ENCODE data around the gene USP46.

USP46 gene

GRCh38 chr4:52659001-52659721 is at the start of gene USP46:
Gene USP46 (minus strand): TSS chr4:52659301. CDS start chr4:52659150, 151 bp downstream.
- in situ Hi-C loops (cut with HindIII; ENCODE audit: low pct_ligation_motif_present, low pct_unique_long_range_greater_than_20kb, low sequenced_read_pairs), result no loop called here
- peak; percentile 65 for DNase-seq

- DNase-seq, result no peak
- in situ Hi-C loops (cut with HindIII; ENCODE audit: low pct_ligation_motif_present, low pct_unique_long_range_greater_than_20kb, low sequenced_read_pairs), result no loop called here
These were observed 45.6 kb upstream of the USP46 start for GRCh38 chr4:52704661-52705060.

- DNase-seq, result no peak
- in situ Hi-C loops (cut with HindIII; ENCODE audit: low pct_ligation_motif_present, low pct_unique_long_range_greater_than_20kb, low sequenced_read_pairs), result no loop called here
These were observed 45.0 kb upstream of the USP46 start for GRCh38 chr4:52704133-52704532.

- in situ Hi-C loops (cut with HindIII; ENCODE audit: low pct_ligation_motif_present, low pct_unique_long_range_greater_than_20kb, low sequenced_read_pairs), result no loop called here
These were observed 42.1 kb upstream of the USP46 start for GRCh38 chr4:52701207-52701606.

GRCh38 chr4:52694936-52695335 is 35.8 kb upstream of the USP46 start:
- DNase-seq, result no peak

More at GRCh38 chr4:52701207-52701606, 42.1 kb upstream of the USP46 start:
- DNase-seq, result no peak

GRCh38 chr4:52693492-52693891 is 34.4 kb upstream of the USP46 start:
- in situ Hi-C loops (cut with HindIII; ENCODE audit: low pct_ligation_motif_present, low pct_unique_long_range_greater_than_20kb, low sequenced_read_pairs), result no loop called here
- no peak for DNase-seq

More at GRCh38 chr4:52694936-52695335, 35.8 kb upstream of the USP46 start:
- in situ Hi-C loops (cut with HindIII; ENCODE audit: low pct_ligation_motif_present, low pct_unique_long_range_greater_than_20kb, low sequenced_read_pairs), result no loop called here

GRCh38 chr4:52689096-52689495 is 30.0 kb upstream of the USP46 start:
- no peak for DNase-seq
- in situ Hi-C loops (cut with HindIII; ENCODE audit: low pct_ligation_motif_present, low pct_unique_long_range_greater_than_20kb, low sequenced_read_pairs), result no loop called here

- in situ Hi-C loops (cut with HindIII; ENCODE audit: low pct_ligation_motif_present, low pct_unique_long_range_greater_than_20kb, low sequenced_read_pairs), result no loop called here
- DNase-seq, result no peak
These were observed 28.6 kb upstream of the USP46 start for GRCh38 chr4:52687696-52688095.

GRCh38 chr4:52685316-52685715 is 26.2 kb upstream of the USP46 start:
- no peak for DNase-seq
- in situ Hi-C loops (cut with HindIII; ENCODE audit: low pct_ligation_motif_present, low pct_unique_long_range_greater_than_20kb, low sequenced_read_pairs), result no loop called here

- DNase-seq, result no peak
- in situ Hi-C loops (cut with HindIII; ENCODE audit: low pct_ligation_motif_present, low pct_unique_long_range_greater_than_20kb, low sequenced_read_pairs), result no loop called here
These were observed 25.8 kb upstream of the USP46 start for GRCh38 chr4:52684896-52685295.

- in situ Hi-C loops (cut with HindIII; ENCODE audit: low pct_ligation_motif_present, low pct_unique_long_range_greater_than_20kb, low sequenced_read_pairs), result no loop called here
These were observed 21.3 kb upstream of the USP46 start for GRCh38 chr4:52680381-52680780.

GRCh38 chr4:52676536-52676935 is 17.4 kb upstream of the USP46 start:
- in situ Hi-C loops (cut with HindIII; ENCODE audit: low pct_ligation_motif_present, low pct_unique_long_range_greater_than_20kb, low sequenced_read_pairs), result no loop called here
- DNase-seq, result no peak

More at GRCh38 chr4:52680381-52680780, 21.3 kb upstream of the USP46 start:
- no peak for DNase-seq

GRCh38 chr4:52675111-52675510 is 16.0 kb upstream of the USP46 start:
- no peak for DNase-seq
- in situ Hi-C loops (cut with HindIII; ENCODE audit: low pct_ligation_motif_present, low pct_unique_long_range_greater_than_20kb, low sequenced_read_pairs), result no loop called here

GRCh38 chr4:52670739-52671138 is 11.6 kb upstream of the USP46 start:
- no peak for DNase-seq
- in situ Hi-C loops (cut with HindIII; ENCODE audit: low pct_ligation_motif_present, low pct_unique_long_range_greater_than_20kb, low sequenced_read_pairs), result no loop called here

GRCh38 chr4:52670121-52670520 is 11.0 kb upstream of the USP46 start:
- no peak for DNase-seq
- in situ Hi-C loops (cut with HindIII; ENCODE audit: low pct_ligation_motif_present, low pct_unique_long_range_greater_than_20kb, low sequenced_read_pairs), result no loop called here

- peak; percentile 38 for DNase-seq
- in situ Hi-C loops (cut with HindIII; ENCODE audit: low pct_ligation_motif_present, low pct_unique_long_range_greater_than_20kb, low sequenced_read_pairs), result no loop called here
These were observed 6.5 kb upstream of the USP46 start for GRCh38 chr4:52665592-52665991.

- DNase-seq, result no peak
- in situ Hi-C loops (cut with HindIII; ENCODE audit: low pct_ligation_motif_present, low pct_unique_long_range_greater_than_20kb, low sequenced_read_pairs), result no loop called here
These were observed 5.4 kb upstream of the USP46 start for GRCh38 chr4:52664479-52664878.

GRCh38 chr4:52661966-52662690 is 3.0 kb upstream of the USP46 start:
- in situ Hi-C loops (cut with HindIII; ENCODE audit: low pct_ligation_motif_present, low pct_unique_long_range_greater_than_20kb, low sequenced_read_pairs), result no loop called here
- no peak for DNase-seq

GRCh38 chr4:52660643-52661042 is 1.5 kb upstream of the USP46 start:
- DNase-seq, result no peak
- in situ Hi-C loops (cut with HindIII; ENCODE audit: low pct_ligation_motif_present, low pct_unique_long_range_greater_than_20kb, low sequenced_read_pairs), result no loop called here

- in situ Hi-C loops (cut with HindIII; ENCODE audit: low pct_ligation_motif_present, low pct_unique_long_range_greater_than_20kb, low sequenced_read_pairs), result no loop called here
- peak; percentile 14 for DNase-seq
These were observed 691 bp upstream of the USP46 start for GRCh38 chr4:52659722-52660261.
